ENCODE results near the gene ZNF652.
"Not testable (repeated sequence)": the region's sequence is repeated elsewhere in the genome, so short reads cannot be mapped to it uniquely, and the experiment has no call there.

Gene ZNF652

DNA sequence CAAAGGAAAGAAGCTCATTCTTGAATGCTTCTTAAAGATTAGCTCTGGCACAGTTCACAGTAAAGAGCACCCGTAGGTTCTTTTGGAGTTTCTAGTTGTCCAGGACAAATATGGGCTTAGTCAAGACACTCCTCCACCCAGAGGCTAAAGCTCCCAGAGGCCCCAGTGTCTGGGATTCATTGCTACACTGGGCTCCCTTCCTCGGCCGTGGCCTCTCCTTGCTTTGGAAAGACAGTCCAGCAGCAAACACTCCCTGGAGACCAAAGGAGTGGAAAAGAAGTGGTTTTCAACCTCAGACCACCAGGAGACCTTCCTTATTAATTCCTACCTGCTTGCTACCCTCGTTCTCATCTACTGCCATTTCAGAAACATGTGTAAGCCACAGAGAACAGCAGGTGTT lies 35.5 kb upstream of the ZNF652 start:
- Histone ChIP-seq H3K9me3 (replicated peaks; ENCODE audit: low read length) (no peaks in the 10 kb centered on the region), H3K9ac (ENCODE audit: low read depth, low read length) (no peak overlapping the region), H3K4me3 (ENCODE audit: low read length) (no peak overlapping the region), H3K4me1 (ENCODE audit: control insufficient read depth, insufficient read depth, low read length) (peaks cover 3% of the 10 kb centered on the region), H3K27me3 (ENCODE audit: control insufficient read depth, insufficient read depth, low read length) (peaks cover 5% of the 10 kb centered on the region), H3K36me3 (ENCODE audit: insufficient read depth, low read length) (peaks cover under 1% of the 10 kb centered on the region), H3K4me2 (ENCODE audit: low read length) (no peak overlapping the region)

- Histone ChIP-seq H3K9me3 (replicated peaks; ENCODE audit: low read length) (no peaks in the 10 kb centered on the region), H3K9ac (ENCODE audit: low read depth, low read length) (no peak overlapping the region), H3K4me2 (ENCODE audit: low read length) (no peak overlapping the region), H3K36me3 (ENCODE audit: insufficient read depth, low read length) (no peaks in the 10 kb centered on the region), H3K4me1 (ENCODE audit: control insufficient read depth, insufficient read depth, low read length) (peaks cover 14% of the 10 kb centered on the region), H3K4me3 (ENCODE audit: low read length) (no peak overlapping the region), H3K27me3 (ENCODE audit: control insufficient read depth, insufficient read depth, low read length) (peaks cover 5% of the 10 kb centered on the region)
These were observed 31.6 kb upstream of the ZNF652 start for GRCh38 chr17:49393491-49394255.

GRCh38 chr17:49390548-49391324 lies 28.7 kb upstream of the ZNF652 start:
- Histone ChIP-seq H3K4me1 (ENCODE audit: control insufficient read depth, insufficient read depth, low read length) (peaks cover 14% of the 10 kb centered on the region), H3K4me2 (ENCODE audit: low read length) (no peak overlapping the region), H3K9ac (ENCODE audit: low read depth, low read length) (no peak overlapping the region), H3K4me3 (ENCODE audit: low read length) (no peak overlapping the region), H3K36me3 (ENCODE audit: insufficient read depth, low read length) (no peaks in the 10 kb centered on the region), H3K27me3 (ENCODE audit: control insufficient read depth, insufficient read depth, low read length) (no peaks in the 10 kb centered on the region), H3K9me3 (replicated peaks; ENCODE audit: low read length) (no peaks in the 10 kb centered on the region)

DNA sequence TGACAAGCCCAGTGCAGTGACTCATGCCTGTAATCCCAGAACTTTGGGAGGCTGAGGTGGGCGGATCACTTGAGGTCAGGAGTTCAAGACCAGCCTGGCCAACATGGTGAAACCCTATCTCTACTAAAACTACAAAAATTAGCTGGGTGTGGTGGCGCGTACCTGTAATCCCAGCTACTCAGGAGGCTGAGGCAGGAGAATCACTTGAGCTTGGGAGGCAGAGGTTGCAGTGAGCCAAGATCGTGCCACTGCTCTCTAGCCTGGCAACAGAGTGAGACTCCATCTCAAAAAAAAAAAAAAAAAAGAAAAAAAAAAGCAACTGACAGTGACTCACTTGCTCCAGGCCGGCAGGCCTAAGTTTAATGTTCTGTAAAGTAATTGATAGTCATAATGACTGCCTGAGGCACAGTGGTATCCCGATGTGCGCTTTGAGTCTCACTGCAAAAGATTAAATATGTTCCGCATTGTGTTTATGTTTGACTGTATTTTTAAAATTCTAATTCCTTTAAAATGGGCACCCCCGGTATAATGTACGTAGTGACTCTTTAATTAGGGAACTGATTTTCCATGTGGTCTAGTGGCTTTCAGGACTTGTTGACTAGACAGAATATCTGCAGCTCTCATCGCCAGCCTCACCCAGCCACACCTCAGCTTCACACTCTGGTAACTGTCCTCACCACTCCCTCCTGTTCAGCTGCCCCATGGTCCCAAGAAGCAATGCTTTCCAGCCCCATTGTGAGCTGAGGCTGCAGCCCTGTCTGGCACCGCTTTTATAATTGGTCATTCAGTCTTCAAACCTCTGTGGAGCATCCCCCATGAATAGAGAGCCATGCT lies 27.7 kb upstream of the ZNF652 start:
- not testable (repeated sequence) for H3K9me3 ChIP-seq (replicated peaks; ENCODE audit: low read length); H3K9ac ChIP-seq (ENCODE audit: low read depth, low read length); H3K4me3 ChIP-seq (ENCODE audit: low read length); H3K27me3 ChIP-seq (ENCODE audit: control insufficient read depth, insufficient read depth, low read length); H3K4me2 ChIP-seq (ENCODE audit: low read length); H3K36me3 ChIP-seq (ENCODE audit: insufficient read depth, low read length)
- peaks cover 12% of the 10 kb centered on the region for H3K4me1 ChIP-seq (ENCODE audit: control insufficient read depth, insufficient read depth, low read length)

GRCh38 chr17:49388692-49389513 lies 26.9 kb upstream of the ZNF652 start:
- H3K9ac ChIP-seq (ENCODE audit: low read depth, low read length), result no peak overlapping the region
- H3K4me2 ChIP-seq (ENCODE audit: low read length), result no peak overlapping the region
- peaks cover 11% of the 10 kb centered on the region for H3K4me1 ChIP-seq (ENCODE audit: control insufficient read depth, insufficient read depth, low read length)
- no peak overlapping the region for H3K4me3 ChIP-seq (ENCODE audit: low read length)
- H3K27me3 ChIP-seq (ENCODE audit: control insufficient read depth, insufficient read depth, low read length), result no peaks in the 10 kb centered on the region
- no peaks in the 10 kb centered on the region for H3K36me3 ChIP-seq (ENCODE audit: insufficient read depth, low read length)
- no peaks in the 10 kb centered on the region for H3K9me3 ChIP-seq (replicated peaks; ENCODE audit: low read length)

DNA sequence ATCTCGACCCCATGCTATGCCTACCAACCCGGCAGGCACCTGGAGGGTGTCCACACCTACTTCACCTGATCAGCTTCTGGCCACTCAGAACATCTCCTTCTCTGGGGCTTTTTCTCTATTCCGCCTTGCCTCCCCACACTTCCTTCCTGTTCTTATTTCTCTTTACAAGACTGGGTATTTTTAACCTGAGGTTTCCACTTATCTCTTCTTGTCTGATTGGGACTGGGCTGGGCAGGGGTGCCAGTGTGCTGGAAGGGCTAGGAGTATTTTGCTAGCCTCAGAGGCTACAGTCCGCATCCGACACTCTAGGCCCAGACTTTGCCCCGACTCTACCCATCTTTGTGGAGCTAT lies 26.2 kb upstream of the ZNF652 start:
- Histone ChIP-seq H3K36me3 (ENCODE audit: insufficient read depth, low read length) (no peaks in the 10 kb centered on the region), H3K9me3 (replicated peaks; ENCODE audit: low read length) (no peaks in the 10 kb centered on the region), H3K4me3 (ENCODE audit: low read length) (no peak overlapping the region), H3K27me3 (ENCODE audit: control insufficient read depth, insufficient read depth, low read length) (peaks cover 3% of the 10 kb centered on the region), H3K4me1 (ENCODE audit: control insufficient read depth, insufficient read depth, low read length) (peaks cover 11% of the 10 kb centered on the region), H3K4me2 (ENCODE audit: low read length) (no peak overlapping the region), H3K9ac (ENCODE audit: low read depth, low read length) (no peak overlapping the region)

GRCh38 chr17:49387498-49388289 lies 25.6 kb upstream of the ZNF652 start:
- Histone ChIP-seq H3K9ac (ENCODE audit: low read depth, low read length) (no peak overlapping the region), H3K36me3 (ENCODE audit: insufficient read depth, low read length) (no peaks in the 10 kb centered on the region), H3K4me1 (ENCODE audit: control insufficient read depth, insufficient read depth, low read length) (peaks cover 11% of the 10 kb centered on the region), H3K4me2 (ENCODE audit: low read length) (no peak overlapping the region), H3K9me3 (replicated peaks; ENCODE audit: low read length) (no peaks in the 10 kb centered on the region), H3K4me3 (ENCODE audit: low read length) (no peak overlapping the region), H3K27me3 (ENCODE audit: control insufficient read depth, insufficient read depth, low read length) (peaks cover 5% of the 10 kb centered on the region)

- no peak overlapping the region for H3K9ac ChIP-seq (ENCODE audit: low read depth, low read length)
- peaks cover 12% of the 10 kb centered on the region for H3K27me3 ChIP-seq (ENCODE audit: control insufficient read depth, insufficient read depth, low read length)
- no peaks in the 10 kb centered on the region for H3K9me3 ChIP-seq (replicated peaks; ENCODE audit: low read length)
- no peak overlapping the region for H3K4me2 ChIP-seq (ENCODE audit: low read length)
- no peak overlapping the region for H3K4me3 ChIP-seq (ENCODE audit: low read length)
- peaks cover 11% of the 10 kb centered on the region for H3K4me1 ChIP-seq (ENCODE audit: control insufficient read depth, insufficient read depth, low read length)
- no peaks in the 10 kb centered on the region for H3K36me3 ChIP-seq (ENCODE audit: insufficient read depth, low read length)
These were observed 24.3 kb upstream of the ZNF652 start for GRCh38 chr17:49386373-49386772.

- Histone ChIP-seq H3K4me1 (ENCODE audit: control insufficient read depth, insufficient read depth, low read length) (peaks cover 3% of the 10 kb centered on the region), H3K9ac (ENCODE audit: low read depth, low read length) (no peak overlapping the region), H3K36me3 (ENCODE audit: insufficient read depth, low read length) (no peaks in the 10 kb centered on the region), H3K9me3 (replicated peaks; ENCODE audit: low read length) (no peaks in the 10 kb centered on the region), H3K4me3 (ENCODE audit: low read length) (no peak overlapping the region), H3K27me3 (ENCODE audit: control insufficient read depth, insufficient read depth, low read length) (peaks cover 12% of the 10 kb centered on the region), H3K4me2 (ENCODE audit: low read length) (no peak overlapping the region)
These were observed 22.9 kb upstream of the ZNF652 start for GRCh38 chr17:49384951-49385350.

DNA sequence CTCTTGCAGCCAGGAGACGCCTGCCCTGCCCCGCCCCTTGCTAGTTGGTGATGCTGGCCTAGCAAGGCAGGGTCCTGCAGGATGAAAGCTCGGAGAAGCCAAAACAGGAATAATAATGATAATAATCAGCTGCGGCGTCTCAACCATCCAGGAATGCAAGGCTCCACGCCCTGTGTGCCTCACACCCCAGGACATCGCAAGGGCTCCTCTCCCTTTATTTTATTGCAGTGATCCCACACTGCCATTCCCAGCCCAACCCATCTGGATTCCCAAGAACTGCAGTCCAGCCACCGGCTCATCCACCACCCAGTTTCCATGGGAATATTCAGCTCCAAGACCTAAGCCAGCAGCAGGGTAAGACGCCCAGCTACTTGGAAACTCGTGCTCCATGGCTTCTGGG lies 21.0 kb upstream of the ZNF652 start:
- Histone ChIP-seq H3K4me3 (ENCODE audit: low read length) (no peak overlapping the region), H3K9me3 (replicated peaks; ENCODE audit: low read length) (no peaks in the 10 kb centered on the region), H3K4me1 (ENCODE audit: control insufficient read depth, insufficient read depth, low read length) (no peaks in the 10 kb centered on the region), H3K9ac (ENCODE audit: low read depth, low read length) (no peak overlapping the region), H3K4me2 (ENCODE audit: low read length) (no peak overlapping the region), H3K27me3 (ENCODE audit: control insufficient read depth, insufficient read depth, low read length) (peaks cover 12% of the 10 kb centered on the region), H3K36me3 (ENCODE audit: insufficient read depth, low read length) (no peaks in the 10 kb centered on the region)
